ENCODE data around the gene ST3GAL2.

GRCh38 chr16:70381604-70382342 is 57.1 kb downstream of the ST3GAL2 start:
- TF ChIP-seq CTCF (conservative IDR thresholded peaks at IDR 0.05; ENCODE audit: low read length) (no peak), EZH2phosphoT487 (IDR thresholded peaks at IDR 0.05; ENCODE audit: borderline replicate concordance, low read depth, low read length) (no peak)

Measured in OCI-LY7 (cell line).